Left ventricle myocardium inferior (tissue), 1 donor: ENCODE data around the gene PIEZO1. TPM values are rescaled to one million over a fixed set of nuclear protein-coding genes. Genes with fewer than 3 reads are reported as not detected.

Experiments used
- DNase-seq: peaks from one replicate; pipeline ENCODE4 v3.0.0-alpha.2; 2020
- H3K27ac ChIP-seq: fragments of 200-600 bp; replicated peaks from 2 replicates; pipeline ENCODE4 v1.8.0; 2021
- H3K27me3 ChIP-seq: fragments of 200-600 bp; 2 replicates; pipeline ENCODE4 v1.8.0; 2021; ENCODE audit warnings: low read depth
- H3K36me3 ChIP-seq: fragments of 200-600 bp; 2 replicates; pipeline ENCODE4 v1.8.0; 2021
- H3K4me1 ChIP-seq: fragments of 200-600 bp; 2 replicates; pipeline ENCODE4 v1.8.0; 2021
- H3K4me3 ChIP-seq: fragments of 200-600 bp; 2 replicates; pipeline ENCODE4 v1.8.0; 2021; ENCODE audit warnings: mild to moderate bottlenecking, moderate library complexity
- H3K9me3 ChIP-seq: fragments of 200-600 bp; replicated peaks from 2 replicates; pipeline ENCODE4 v1.8.0; 2021
- intact Hi-C: fragments of 100-400 bp; cut with micrococcal nuclease; formaldehyde crosslinking; loops from one replicate; pipeline ENCODE4 v1.11.0; 2022
- total RNA-seq: library from RNA; stranded (reverse); fragmentation: NEBNext Ultra II Directional; extraction: Animal tissue kit (Norgen Biotek cat#: 25700); gene quantifications from one replicate; pipeline ENCODE4 v1.2.1, GENCODE V29; 2021
- TF ChIP-seq, protein P1 (sequence below): fragments of 200-600 bp; IDR thresholded peaks from 2 replicates; pipeline ENCODE4 v1.8.0; 2021; ENCODE audit warnings: antibody characterized with exemption, mild to moderate bottlenecking, borderline replicate concordance
- donor health status: DM: no; HTN: yes; CAD: no; lungs with severe emphysema.

Gene PIEZO1
- total RNA-seq, 1 donor from 2014 or later: 17.1 TPM

DNA sequence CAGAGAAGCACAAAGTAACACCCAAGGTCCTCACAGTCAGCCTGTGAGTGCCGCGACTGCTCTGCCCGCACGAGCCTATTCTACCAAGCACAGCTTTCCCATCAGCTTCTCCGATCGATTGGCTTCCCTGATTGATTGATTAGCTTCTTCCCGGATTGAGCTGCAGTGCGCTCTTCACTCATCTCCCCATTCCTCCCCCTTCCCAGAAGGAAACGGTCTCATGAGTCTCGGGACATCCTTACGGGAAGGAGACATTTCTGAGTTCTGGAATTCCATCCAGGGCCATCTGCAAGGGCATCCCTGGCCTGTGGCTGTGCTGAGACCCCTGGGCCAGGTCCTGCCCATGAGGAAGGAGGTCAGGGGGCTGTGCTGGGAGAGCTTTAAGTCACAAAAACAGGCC lies 18.0 kb downstream of the PIEZO1 start:
- Histone ChIP-seq H3K9me3 (no peaks in the 10 kb centered on the region), H3K27ac (no peak overlapping the region), H3K36me3 (no peaks in the 10 kb centered on the region), H3K4me3 (no peak overlapping the region), H3K27me3 (no peaks in the 10 kb centered on the region), H3K4me1 (peaks cover 61% of the 10 kb centered on the region)
- intact Hi-C loops: no loop called here
- TF ChIP-seq, protein P1, sequence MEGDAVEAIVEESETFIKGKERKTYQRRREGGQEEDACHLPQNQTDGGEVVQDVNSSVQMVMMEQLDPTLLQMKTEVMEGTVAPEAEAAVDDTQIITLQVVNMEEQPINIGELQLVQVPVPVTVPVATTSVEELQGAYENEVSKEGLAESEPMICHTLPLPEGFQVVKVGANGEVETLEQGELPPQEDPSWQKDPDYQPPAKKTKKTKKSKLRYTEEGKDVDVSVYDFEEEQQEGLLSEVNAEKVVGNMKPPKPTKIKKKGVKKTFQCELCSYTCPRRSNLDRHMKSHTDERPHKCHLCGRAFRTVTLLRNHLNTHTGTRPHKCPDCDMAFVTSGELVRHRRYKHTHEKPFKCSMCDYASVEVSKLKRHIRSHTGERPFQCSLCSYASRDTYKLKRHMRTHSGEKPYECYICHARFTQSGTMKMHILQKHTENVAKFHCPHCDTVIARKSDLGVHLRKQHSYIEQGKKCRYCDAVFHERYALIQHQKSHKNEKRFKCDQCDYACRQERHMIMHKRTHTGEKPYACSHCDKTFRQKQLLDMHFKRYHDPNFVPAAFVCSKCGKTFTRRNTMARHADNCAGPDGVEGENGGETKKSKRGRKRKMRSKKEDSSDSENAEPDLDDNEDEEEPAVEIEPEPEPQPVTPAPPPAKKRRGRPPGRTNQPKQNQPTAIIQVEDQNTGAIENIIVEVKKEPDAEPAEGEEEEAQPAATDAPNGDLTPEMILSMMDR: no peak
- no peak for DNase-seq

DNA sequence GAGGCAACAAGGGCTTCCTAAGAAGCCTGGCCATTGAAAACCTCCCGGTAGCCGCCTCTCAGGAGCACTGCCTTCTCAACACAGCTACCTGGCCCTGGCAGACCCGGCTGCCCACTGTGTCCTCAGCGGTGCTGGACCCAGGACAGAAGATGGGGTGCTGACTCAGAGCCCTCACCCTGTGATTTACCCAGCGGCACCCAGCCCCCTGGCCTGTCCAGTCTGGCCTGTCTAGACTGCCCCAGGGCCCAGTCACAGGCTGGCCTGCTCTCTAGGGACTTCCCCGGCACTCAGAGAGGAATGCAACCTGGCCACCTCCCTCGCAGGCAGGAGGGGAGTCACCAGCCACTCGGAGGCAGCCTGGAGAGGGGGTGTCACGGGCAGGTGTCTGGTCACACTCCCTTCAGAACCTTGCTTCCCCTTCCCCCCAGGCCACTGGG lies 20.1 kb downstream of the PIEZO1 start:
- no peak overlapping the region for H3K27ac ChIP-seq
- no peak overlapping the region for H3K4me3 ChIP-seq
- no peaks in the 10 kb centered on the region for H3K27me3 ChIP-seq
- TF ChIP-seq, protein P1: no peak
- H3K36me3 ChIP-seq: no peaks in the 10 kb centered on the region
- H3K4me1 ChIP-seq: peaks cover 52% of the 10 kb centered on the region
- intact Hi-C loops: no loop called here
- no peak for DNase-seq
- no peaks in the 10 kb centered on the region for H3K9me3 ChIP-seq

DNA sequence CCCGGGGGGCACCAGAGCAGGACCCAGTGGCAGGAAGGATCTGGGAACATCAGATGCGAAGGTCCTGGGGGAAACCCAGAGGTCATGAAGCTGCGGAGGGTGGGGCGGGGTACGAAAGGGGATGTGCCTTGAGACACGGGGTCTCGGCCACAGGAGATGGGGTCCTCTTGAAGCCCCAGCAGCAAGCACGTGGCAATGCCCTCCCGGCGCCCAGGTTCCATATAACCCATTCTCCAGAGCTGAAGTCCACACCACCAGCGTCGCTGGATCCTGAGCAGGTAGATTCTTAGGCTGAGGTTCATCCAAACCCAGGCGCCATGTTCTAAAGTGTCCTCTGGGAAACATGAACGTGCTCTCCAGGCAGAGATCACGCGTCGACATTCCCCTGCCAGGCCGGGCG lies 20.9 kb downstream of the PIEZO1 start:
- H3K36me3 ChIP-seq: no peaks in the 10 kb centered on the region
- no peak overlapping the region for H3K4me3 ChIP-seq
- no peak for DNase-seq
- H3K4me1 ChIP-seq: peaks cover 52% of the 10 kb centered on the region
- no peaks in the 10 kb centered on the region for H3K27me3 ChIP-seq
- intact Hi-C loops: no loop called here
- TF ChIP-seq, protein P1: no peak
- H3K9me3 ChIP-seq: peaks cover 4% of the 10 kb centered on the region
- H3K27ac ChIP-seq: no peak overlapping the region

DNA sequence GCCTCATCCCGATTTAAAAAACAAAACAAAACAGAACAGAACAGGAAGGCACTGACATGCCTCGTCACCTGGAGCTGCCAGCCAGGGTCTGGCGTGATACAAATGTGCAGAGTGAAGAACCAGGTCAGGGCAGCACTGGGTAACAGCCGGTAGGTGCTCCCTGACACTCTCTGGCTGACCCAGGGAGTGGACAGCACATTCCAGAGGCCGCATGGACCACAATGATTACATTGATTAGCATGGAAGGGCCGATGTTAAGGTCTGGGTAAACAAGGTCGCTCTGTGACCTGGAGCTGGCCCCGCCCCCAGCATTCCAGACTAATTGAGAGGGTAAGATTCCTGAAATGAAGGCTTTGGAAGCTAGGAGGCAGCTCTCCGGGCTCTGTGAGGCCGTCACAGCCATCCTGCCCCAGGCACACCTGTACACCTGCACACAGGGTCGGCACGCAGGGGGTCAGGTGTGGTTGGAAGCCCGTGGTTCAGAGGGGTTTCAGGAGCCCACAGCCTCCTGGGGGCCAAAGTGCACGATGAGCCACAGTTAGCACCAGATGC lies 21.4 kb downstream of the PIEZO1 start:
- no peak overlapping the region for H3K27ac ChIP-seq

DNA sequence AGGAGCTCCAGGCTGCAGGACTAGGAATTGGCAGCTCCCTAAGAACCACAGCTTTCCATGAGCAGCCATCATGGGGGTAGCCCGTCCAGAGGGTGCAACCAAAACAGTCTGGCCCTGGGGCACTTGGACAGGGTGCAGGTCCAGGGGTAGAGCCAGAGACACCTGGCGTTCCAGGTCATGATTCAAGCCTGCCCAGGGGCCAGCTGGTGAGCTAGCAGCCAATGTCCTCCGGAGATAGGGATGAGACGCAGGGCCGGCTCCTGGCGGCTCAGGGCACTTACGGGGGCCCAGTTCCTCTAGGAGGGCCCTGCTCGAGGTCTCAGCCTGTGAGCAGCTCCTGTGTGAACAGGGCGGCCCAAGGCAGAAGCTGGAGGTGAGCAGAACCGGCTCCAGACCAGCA lies 22.1 kb downstream of the PIEZO1 start:
- H3K27me3 ChIP-seq: no peaks in the 10 kb centered on the region
- peaks cover 47% of the 10 kb centered on the region for H3K4me1 ChIP-seq
- no peaks in the 10 kb centered on the region for H3K36me3 ChIP-seq
- peaks cover 13% of the 10 kb centered on the region for H3K9me3 ChIP-seq
- intact Hi-C loops: no loop called here
- TF ChIP-seq, protein P1: no peak
- DNase-seq: no peak
- H3K27ac ChIP-seq: no peak overlapping the region
- H3K4me3 ChIP-seq: no peak overlapping the region

More for the DNA sequence above, 21.4 kb downstream of the PIEZO1 start:
- TF ChIP-seq, protein P1: no peak
- H3K9me3 ChIP-seq: peaks cover 9% of the 10 kb centered on the region
- no peaks in the 10 kb centered on the region for H3K27me3 ChIP-seq
- no peak for DNase-seq
- intact Hi-C loops: no loop called here
- H3K4me1 ChIP-seq: peaks cover 52% of the 10 kb centered on the region
- no peak overlapping the region for H3K4me3 ChIP-seq
- no peaks in the 10 kb centered on the region for H3K36me3 ChIP-seq
